Measurements from ENCODE around the gene SDF4. TPM values are rescaled to one million over a fixed set of nuclear protein-coding genes. Genes with fewer than 3 reads are reported as not detected.
"Not testable (repeated sequence)": the region's sequence is repeated elsewhere in the genome, so short reads cannot be mapped to it uniquely, and the experiment has no call there.

The SDF4 gene
- total RNA-seq, 1 donor from 2014 or later: 69.1 TPM

DNA sequence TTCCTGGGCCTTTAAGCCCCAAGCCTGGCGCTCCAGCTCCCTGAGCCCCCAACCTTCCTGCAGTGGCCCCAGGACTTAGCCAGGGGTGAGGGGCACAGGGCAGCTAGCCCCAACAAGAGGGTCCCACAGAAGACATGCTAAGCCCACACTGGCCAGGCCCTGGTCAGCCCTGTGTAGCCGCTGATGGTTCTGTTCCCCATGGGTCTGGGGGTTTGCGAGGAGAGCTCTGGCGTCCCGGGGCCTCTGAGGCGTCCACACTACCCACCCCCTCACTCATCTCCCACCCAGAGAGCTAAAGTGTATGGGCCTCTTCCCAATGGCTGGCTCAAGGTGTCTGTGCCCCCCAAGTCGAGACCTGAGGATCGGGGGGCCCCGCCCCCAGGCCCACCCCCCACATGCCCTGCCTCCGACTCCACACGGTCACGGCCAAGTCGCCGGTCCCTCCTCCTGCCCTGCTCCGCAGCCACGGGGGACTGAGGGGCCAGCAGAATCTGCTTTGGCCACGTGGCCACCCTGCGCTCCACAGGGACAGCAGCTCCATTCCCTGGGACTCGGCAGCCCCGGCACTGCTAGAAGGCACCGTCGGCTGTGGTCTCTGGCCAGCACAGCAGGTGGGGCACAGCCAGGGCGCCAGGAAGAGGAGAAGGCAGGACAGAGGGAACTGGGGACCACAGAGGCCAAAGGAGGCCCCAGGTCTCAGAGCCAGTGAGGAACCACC, 33.2 kb downstream of the SDF4 start:
- DNase-seq: no peak

DNA sequence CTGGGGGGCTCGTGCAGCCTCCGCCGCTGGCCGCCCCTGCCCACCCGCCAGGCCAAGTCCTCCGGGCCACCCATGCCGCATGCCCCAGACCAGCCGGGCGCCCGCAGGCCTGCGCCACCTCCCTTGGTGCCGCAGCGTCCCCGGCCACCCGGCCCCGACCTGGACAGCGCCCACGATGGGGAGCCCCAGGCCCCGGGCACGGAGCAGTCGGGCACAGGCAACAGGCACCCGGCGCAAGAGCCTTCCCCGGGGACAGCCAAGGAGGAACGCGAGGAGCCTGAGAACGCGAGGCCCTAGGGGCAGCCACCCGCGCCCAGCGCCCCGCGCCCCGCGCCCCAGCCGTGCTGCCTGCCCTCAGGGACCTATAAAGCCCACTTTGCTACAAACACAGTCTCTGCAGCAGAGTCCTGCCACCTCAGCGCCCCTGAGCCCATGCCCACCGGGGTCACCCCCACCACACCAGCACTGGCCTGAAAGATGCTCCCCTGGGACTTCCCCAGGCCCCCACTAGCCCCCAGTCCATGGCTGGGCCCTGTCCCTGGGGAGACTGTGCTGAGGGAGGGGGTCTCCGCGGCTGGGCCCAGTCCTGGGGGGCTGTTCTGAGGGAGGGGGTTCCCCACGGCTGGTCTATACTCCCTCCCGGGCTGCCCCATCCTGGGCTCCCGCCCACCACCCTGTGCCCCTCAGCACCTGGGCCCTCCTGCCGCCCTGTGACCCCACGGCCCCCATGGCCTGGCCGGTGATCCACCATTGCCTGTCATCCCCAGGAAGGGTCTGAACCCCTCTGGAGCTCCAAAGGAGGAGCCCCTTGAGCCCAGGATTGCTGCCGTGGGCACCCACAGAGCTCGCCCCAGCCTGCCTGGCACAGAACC, 34.0 kb downstream of the SDF4 start:
- no peak for DNase-seq

DNA sequence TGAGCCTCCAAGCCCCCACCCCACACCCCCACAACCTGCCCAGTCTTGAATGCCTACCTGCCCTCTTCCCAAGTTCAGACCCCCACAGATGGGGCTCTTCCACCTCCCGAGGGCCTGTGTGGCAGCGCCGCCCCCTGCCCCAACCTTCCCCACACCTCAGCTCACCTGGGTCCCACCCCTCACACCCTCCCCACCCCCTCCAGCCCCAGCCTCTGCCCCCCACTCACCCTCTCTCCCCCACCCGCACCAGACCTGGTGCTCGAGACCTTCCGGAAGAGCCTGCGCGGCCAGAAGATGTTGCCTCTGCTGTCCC, 34.7 kb downstream of the SDF4 start:
- no peak for DNase-seq

DNA sequence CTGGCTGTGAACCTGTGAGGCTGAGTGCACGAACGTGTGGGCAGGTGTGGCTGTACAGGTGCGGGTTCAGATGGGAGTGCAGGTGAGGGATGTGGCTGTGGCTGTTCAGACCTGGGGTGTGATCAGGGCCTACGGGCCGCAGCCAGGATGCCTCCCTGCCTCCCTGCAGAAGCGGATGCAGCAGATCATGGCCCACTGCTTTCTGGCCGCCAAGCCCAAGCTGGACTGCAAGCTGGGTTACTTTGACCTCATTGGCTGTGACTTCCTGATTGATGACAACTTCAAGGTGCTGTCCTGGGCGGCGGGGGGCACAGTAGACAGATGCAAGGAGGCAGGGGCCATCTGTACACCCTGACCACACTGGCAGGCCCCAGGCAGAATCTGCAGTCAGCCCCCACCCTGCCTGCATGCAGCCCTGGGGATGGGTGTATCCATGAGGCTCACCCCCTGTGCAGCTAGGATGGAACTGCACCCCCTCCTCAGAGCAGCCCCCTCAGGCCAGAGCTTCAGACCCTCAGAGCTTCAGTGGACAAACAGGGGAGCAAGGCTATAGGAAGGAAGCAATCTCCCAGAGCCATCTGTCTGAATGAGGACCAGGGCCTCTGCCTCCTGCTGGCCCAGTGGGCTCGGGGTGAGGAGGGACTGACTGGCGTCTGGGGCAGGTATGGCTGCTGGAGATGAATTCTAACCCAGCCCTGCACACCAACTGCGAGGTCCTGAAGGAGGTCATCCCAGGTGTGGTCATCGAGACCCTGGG, 35.2 kb downstream of the SDF4 start:
- no peak for DNase-seq

DNA sequence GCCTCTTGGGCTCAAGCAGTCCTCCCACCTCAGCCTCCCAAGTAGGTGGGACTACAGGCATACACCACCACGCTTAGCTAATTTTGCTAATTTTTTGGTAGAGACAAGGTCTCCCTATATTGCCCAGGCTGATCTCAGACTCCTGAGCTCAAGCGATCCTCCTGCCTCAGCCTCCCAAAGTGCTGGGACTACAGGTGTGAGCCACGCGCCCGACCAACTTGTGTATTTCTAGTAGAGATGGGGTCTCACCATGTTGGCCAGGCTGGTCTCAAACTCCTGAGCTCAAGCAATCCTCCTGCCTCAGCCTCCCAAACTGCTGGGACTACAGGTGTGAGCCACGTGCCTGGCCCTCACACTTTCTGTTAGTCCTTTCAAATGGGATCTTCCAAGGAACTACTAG, 36.1 kb downstream of the SDF4 start:
- not testable (repeated sequence) for DNase-seq

DNA sequence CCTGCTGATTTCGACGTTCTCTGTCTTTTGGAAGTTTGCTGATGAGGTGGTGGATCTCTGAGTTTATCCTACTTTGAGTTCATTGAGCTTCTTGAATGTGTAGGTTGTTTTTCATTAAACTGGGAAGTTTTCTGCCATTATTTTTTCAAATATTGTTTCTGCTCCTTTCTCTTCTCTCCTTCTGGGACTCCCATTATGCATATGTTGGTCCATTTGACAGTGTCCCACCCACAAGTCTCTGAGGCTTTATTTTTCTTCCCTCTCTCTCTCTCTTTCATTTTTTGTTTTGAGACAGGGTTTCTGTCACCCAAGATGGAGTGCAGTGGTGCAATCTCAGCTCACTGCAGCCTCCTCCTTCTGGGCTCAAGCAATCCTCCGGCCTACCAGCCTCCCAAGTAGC, 37.1 kb downstream of the SDF4 start:
- DNase-seq: no peak

DNA sequence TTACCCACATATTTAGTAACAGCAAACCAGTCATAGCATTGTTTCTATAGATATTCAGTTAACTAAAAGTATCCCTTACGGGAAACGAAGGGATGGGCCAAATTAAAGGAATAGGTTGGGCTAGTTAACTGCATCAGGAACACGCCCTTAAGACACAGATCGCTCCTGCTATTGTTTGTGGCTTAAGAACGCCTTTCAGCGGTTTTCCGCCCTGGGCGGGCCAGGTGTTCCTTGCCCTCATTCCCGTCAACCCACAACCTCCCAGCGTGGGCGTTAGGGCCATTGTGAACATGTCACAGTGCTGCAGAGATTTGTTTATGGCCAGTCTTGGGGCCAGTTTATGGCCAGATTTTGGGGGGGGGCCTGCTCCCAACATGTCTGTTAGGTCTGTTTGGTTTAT, 40.1 kb downstream of the SDF4 start:
- DNase-seq: no peak

DNA sequence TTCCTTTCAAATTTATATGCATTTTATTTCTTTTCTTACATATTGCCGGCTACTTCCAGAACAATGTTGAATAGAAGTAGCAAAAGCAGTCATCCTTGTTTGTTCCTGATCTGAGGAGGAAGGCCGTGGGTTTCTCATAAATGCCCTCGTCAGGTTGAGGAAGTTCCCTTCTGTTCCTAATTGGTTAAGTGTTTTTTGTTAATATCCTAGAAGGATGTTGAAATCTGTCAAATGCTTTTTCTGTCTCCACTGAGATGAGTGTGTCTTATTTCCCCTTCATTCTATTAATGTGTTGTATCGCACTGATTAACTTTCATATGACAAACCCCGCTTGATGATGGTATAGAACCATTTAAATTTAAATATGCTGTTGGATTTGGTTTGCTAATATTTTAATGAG, 42.7 kb downstream of the SDF4 start:
- no peak for DNase-seq

DNA sequence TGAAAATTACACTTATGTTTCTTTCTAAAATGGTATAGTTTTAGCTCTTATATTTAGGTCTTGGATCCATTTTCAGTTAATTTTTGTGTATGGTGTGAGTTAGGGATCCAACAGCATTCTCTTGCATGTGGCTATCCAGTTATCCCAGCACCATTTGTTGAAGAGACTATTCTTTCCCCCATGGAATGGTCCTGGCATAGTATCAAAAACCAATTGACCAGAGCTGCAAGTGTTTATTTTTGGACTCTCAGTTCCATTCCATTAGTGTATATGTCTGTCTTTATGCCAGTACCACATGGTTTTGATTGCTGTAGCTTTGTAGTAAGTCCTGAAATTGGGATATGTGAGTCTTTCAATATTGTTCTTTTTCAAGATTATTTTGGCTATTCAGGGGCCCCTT, 43.9 kb downstream of the SDF4 start:
- DNase-seq: no peak

DNA sequence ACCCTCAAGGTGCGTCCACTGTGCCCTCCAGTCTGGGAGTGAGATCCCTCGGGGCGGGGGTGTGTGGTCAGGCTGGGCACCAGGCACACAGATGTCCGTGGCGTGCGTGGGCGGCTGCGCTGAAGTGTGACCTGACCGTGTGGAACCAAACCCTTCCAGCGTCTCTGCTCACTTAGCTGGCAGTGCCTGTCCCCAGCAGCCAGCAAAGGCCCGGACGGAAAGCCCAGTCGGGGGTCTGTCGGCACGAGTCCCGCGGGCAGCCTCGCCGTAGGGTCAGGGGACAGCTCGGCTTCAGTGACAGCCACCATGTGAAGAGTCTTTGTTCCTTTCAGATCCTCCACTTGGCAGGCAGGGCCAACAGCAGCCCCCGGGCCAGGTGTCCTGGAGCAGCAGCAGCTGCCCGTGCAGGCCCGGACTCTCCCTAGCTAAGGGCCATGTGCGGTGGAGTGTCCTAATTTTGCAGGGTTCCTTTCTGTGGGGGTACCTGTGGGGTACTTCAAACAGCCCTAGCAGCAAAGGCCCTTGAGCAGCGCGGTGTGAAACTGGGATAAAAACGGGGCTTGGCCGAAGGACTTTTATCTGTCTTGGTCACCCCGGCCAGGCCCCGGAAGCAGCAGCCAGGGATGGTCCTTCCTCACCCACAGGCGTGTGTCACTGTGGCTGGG, 46.6 kb downstream of the SDF4 start:
- peak; percentile 51 for DNase-seq

DNA sequence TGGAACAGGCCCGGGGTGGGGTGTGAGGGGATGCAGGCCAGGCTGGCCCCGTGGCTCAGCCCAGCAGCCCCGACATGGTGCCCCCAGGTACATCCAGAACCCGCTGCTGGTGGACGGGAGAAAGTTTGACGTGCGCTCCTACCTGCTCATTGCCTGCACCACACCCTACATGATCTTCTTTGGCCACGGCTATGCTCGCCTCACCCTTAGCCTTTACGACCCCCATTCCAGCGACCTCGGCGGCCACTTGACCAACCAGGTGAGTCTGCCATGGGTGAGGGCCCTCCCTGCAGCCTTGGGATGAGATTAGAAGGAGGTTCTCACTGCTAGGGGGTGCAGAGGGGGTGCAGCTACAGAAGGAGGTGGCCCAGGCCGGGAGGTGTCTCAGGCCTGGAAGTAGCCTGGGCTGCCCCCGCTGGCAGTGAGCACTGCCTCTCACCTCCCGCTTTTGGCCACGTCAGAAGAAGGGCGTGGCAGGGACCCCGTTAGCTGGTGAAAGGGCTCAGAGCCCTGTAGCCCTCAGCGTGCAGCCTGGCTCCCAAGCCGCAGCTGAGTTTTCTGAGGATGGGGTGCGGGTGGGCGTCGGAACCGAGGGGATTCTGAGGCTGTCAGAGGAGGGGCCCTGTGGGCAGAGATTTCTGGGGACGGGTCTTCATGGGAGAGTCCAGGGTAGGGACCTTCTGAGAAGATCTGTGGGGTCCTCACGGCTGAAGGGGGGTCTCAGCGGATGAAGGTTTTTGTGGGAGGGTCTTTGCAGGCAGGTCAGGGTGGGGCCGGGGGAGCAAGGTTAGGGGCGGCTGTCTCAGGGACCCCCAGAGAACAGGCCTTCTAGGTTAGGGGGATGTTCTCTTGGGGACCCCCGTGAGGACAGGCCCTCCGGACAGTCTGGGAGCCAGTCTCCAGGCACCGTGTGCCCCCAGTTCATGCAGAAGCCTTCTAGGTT, 47.7 kb downstream of the SDF4 start:
- no peak for DNase-seq

DNA sequence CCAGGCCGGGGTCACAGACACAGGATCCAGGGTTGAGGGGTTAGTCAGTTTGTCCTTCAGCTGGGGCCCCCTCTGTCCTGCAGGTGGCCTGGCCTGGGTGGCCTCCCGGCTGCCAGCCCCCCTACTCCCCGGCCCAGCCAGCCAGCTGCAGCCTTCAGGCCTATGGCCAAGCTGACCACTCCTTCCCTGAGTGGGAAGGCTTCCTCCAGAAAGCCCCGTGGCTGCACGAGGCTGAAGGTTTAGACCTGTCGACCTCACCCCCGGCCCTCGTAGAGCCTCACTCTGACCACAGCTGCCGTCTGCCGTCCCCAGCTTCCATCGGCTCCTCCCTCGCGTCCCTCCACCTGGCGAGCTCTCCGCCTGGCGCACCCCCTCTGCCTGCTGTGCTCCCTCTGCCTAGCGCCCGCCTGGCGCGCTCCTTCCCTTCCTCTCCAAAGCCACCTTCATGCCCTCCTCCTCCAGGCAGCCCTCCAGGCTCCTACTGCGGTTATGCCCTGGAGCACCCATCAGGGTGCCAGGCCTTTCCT, 48.5 kb downstream of the SDF4 start:
- no peak for DNase-seq

DNA sequence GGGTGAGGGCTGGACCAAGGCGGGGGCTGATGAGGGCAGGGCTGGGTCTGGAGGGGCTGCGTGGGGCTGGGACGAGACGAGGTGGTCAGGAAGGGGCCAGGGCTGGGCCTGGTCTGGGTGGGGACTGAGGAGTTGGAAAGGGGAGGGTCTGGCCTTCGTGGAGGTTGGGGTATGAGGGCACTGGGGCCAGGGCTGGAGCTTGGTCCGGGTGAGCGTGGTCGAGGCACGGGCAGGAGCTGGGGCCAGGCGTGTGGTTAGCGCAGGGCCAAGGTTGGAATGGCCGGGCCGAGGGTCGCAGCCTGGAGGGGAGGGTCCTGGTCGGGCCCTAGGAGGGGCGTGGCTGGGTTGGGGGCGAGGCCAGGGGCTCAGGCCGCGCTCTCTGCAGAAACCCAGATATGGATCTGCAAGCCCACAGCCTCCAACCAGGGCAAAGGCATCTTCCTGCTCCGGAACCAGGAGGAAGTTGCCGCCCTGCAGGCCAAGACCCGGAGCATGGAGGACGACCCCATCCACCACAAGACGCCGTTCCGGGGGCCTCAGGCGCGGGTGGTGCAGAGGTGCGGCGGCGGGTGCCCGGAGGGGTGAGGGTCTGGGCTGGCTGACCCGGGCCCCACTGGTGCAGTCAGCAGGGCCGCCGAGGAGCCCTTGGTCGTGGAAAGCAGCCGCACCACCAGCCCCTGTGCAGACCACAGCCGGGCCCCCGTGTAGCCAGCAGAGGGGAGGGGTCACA, 49.1 kb downstream of the SDF4 start:
- DNase-seq: no peak

DNA sequence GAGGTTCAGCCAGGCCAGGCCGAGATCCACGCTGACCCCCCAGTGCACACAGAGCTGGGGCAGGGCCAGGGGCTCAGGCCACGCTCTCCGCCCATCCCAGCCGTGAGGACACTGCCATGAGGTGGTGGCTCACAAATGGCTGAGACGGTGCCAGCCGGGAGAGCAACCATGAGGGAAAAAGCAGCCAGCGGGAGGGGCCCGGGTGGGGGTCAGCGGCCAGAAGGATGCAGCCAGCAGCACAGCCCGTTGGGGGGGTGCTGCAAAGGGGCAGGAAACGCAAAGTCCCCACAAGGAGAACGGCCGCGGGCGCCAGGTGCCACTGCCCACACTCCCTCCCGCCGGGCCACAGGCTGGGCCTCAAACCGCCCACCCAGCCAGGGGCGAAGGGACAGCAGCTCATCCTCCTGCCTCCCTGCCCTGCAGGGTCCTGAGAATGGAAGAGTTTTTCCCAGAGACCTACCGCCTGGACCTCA, 49.8 kb downstream of the SDF4 start:
- DNase-seq: no peak

DNA sequence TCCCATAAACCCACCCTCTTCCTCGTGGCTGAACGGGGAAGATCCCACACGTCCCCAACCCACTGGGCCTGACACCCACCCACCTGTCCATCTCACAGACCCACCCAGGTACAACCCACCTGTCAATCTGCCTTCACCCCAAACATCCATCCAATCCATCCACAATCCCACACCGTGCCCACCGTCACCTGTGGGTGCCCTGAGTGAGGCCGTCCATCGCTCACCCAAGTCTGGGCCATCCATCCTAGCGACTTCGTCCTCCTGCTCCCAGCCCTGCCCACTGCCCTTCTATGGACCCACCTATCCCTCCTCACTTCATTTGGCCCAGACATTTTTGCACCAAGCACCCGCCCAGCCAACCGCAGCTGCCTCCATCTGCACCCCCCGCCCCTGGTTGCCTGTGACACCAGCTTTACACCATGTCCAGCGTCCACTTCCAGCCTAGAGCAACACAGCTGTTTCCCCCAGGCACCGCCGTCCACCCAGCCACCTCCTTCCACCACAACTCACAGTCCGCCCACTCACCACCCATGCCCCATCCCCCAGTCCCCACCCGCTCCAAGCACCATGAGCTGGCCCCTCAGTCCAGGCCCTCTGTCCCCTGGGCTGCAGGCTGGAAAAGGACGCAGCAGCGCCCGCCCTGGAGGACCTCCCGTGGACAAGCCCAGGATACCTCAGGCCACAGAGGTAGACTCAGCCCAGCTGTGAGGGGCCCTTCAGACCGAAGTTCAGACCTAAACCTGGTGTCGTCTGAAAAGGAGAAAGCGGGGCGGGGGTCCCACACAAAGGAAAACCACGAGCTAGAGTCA, 50.5 kb downstream of the SDF4 start:
- no peak for DNase-seq

DNA sequence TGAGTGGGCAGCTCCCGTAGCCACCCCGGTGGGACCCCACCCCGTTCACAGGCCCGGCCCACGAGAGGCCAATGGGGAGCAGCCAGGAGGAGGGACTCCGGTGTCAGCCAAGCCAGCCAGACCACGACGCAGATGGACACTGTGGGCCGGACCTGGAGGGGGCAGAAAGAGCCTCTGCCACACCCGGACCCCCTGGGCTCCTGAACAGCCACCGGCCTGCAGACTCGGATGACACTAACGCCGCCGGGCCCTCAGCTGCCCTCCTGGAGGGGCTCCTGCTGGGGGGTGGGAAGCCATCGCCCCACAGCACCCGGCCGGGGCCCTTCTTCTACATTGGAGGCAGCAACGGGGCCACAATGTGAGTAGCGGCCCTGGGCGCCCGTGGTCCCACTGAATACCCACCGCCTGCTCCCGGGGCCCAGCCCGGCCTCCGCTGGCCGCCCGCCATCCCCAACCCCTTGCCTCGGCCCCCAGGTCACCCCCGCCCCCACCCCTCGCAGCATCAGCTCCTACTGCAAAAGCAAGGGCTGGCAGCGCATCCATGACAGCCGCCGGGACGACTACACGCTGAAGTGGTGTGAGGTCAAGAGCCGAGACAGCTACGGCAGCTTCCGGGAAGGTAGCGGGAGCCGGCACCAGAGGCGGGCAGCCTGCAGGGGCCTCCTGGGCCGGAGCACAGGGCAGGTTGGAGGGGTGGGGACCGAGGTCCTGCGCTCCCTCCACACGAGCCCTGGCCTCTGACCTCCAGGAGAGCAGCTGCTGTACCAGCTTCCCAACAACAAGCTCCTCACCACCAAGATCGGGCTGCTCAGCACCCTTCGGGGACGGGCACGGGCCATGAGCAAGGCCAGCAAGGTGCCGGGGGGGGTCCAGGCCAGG, 51.6 kb downstream of the SDF4 start:
- DNase-seq: no peak

DNA sequence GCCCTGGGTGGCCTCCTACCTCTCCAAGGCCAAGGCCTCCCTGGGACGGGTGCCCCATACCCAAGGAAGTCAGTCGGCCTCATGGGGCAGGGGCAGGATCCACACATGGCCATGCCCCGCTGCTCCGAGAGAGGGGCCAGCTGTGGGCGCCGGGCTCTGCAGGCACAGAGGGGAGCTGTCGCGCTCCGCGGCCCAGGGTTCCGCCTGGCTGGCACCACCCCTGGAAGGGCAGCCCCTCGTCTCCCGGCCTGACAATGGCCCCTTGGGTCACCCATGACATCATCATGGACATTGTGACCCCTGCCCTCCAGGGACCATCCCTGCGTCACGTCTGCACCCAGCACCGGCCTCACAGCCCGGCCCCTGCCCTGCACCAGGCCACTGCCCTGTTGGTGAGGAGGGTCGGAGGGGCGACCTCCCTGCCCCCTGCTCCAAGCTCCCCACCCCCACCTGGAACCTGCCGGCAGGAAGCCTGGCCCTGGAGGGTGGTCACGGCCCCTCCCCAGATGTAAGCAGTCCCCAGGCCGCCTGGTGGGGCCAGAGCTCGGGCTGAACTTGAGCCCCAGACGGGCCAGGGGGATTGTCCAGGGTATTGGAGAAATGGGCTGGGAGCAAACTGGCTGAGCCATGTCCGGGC, 52.3 kb downstream of the SDF4 start:
- no peak for DNase-seq

DNA sequence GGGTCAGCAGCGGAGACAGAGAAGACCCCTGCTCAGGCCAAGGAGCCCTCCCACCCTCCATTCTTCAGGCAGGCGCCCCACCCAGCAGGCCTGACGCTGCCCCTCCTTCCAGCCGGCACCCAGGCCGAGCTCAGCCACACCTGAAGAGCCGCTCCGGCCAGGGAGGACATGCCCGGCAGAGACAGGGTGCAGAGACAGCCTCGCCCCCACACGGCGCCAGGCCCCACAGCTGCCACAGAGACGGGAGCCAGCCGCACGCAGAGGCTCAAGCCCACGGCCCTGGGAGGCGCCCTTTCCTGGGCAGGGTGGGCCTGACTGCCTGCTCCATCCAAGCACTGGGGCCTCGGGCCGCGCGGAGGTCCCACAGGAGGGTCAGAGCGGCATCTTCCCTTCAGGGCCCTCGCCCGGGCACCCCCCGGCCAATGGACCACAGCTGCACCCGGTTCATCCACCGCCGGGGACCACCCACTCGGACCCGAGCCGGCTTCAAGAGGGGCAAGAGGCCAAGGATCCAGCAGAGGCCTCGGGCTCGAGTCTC, 52.9 kb downstream of the SDF4 start:
- DNase-seq: no peak

Data from tongue (tissue), 2 donors.